Muscle layer of colon (tissue), 2 donors: ENCODE data around the gene CAVIN1.
"Not testable (repeated sequence)": the region's sequence is repeated elsewhere in the genome, so short reads cannot be mapped to it uniquely, and the experiment has no call there.

ENCODE experiments used
- H3K27ac ChIP-seq: one replicate; pipeline ENCODE4 v1.7.0; 2013; ENCODE audit warnings: low read depth, mild to moderate bottlenecking, low read length, moderate library complexity
- H3K27me3 ChIP-seq, 2 donors: one replicate each; pipeline ENCODE4 v1.7.0; 2013; ENCODE audit warnings: low read length in 2 of 2, mild to moderate bottlenecking in 2 of 2; ENCODE audit not compliant: insufficient read depth in 2 of 2, control insufficient read depth in 1 of 2
- H3K36me3 ChIP-seq: one replicate; pipeline ENCODE4 v1.7.0; 2013; ENCODE audit warnings: mild to moderate bottlenecking, low read length; ENCODE audit not compliant: insufficient read depth
- H3K4me1 ChIP-seq: one replicate; pipeline ENCODE4 v1.7.0; 2013; ENCODE audit warnings: mild to moderate bottlenecking, low read length; ENCODE audit not compliant: insufficient read depth
- H3K4me3 ChIP-seq, 2 donors: one replicate each; pipeline ENCODE4 v1.7.0; 2013; ENCODE audit warnings: low read length in 2 of 2, low read depth in 1 of 2, mild to moderate bottlenecking in 1 of 2, moderate library complexity in 1 of 2
- H3K9ac ChIP-seq: one replicate; pipeline ENCODE4 v1.7.0; 2013; ENCODE audit warnings: low read length
- H3K9me3 ChIP-seq: one replicate; pipeline ENCODE4 v1.7.0; 2013; ENCODE audit warnings: mild to moderate bottlenecking, low read length
- donor health status: abdominal sarcoma.
- donor health status: Adenocarcinoma of cecum.

Gene CAVIN1

GRCh38 chr17:42453439-42453838, 30.4 kb upstream of the CAVIN1 start:
- Histone ChIP-seq H3K9me3 (no peaks in the 10 kb centered on the region), H3K36me3 (no peaks in the 10 kb centered on the region), H3K27me3 (no peaks in the 10 kb centered on the region), H3K4me3 (no peak overlapping the region), H3K27ac (no peak overlapping the region), H3K9ac (no peak overlapping the region), H3K4me1 (no peaks in the 10 kb centered on the region)

GRCh38 chr17:42451270-42451669, 28.2 kb upstream of the CAVIN1 start:
- not testable (repeated sequence) for H3K9me3 ChIP-seq, H3K4me3 ChIP-seq, H3K4me1 ChIP-seq, H3K9ac ChIP-seq, H3K27ac ChIP-seq, H3K36me3 ChIP-seq, H3K27me3 ChIP-seq

GRCh38 chr17:42449838-42450237, 26.8 kb upstream of the CAVIN1 start:
- not testable (repeated sequence) for H3K4me3 ChIP-seq, H3K27ac ChIP-seq, H3K27me3 ChIP-seq, H3K9me3 ChIP-seq, H3K4me1 ChIP-seq, H3K36me3 ChIP-seq, H3K9ac ChIP-seq

GRCh38 chr17:42449176-42449575, 26.1 kb upstream of the CAVIN1 start:
- not testable (repeated sequence) for H3K9ac ChIP-seq, H3K4me3 ChIP-seq, H3K4me1 ChIP-seq, H3K9me3 ChIP-seq, H3K36me3 ChIP-seq, H3K27me3 ChIP-seq, H3K27ac ChIP-seq

GRCh38 chr17:42442196-42442565, 19.1 kb upstream of the CAVIN1 start:
- Histone ChIP-seq H3K27ac (no peak overlapping the region), H3K9ac (no peak overlapping the region), H3K4me3 (no peak overlapping the region), H3K27me3 (no peaks in the 10 kb centered on the region), H3K36me3 (no peaks in the 10 kb centered on the region), H3K9me3 (no peaks in the 10 kb centered on the region), H3K4me1 (no peaks in the 10 kb centered on the region)

- no peaks in the 10 kb centered on the region for H3K9me3 ChIP-seq
- H3K9ac ChIP-seq = no peak overlapping the region
- H3K27ac ChIP-seq = no peak overlapping the region
- H3K4me1 ChIP-seq = no peaks in the 10 kb centered on the region
- no peaks in the 10 kb centered on the region for H3K36me3 ChIP-seq
- H3K4me3 ChIP-seq = no peak overlapping the region
- no peaks in the 10 kb centered on the region for H3K27me3 ChIP-seq
Measured at GRCh38 chr17:42441371-42442195, 18.5 kb upstream of the CAVIN1 start.

GRCh38 chr17:42438600-42439567, 15.8 kb upstream of the CAVIN1 start:
- Histone ChIP-seq H3K27me3 (no peaks in the 10 kb centered on the region), H3K36me3 (no peaks in the 10 kb centered on the region), H3K4me3 (no peak overlapping the region), H3K4me1 (no peaks in the 10 kb centered on the region), H3K9ac (no peak overlapping the region), H3K27ac (no peak overlapping the region), H3K9me3 (no peaks in the 10 kb centered on the region)

- Histone ChIP-seq H3K36me3 (no peaks in the 10 kb centered on the region), H3K4me1 (no peaks in the 10 kb centered on the region), H3K9me3 (no peaks in the 10 kb centered on the region), H3K27me3 (no peaks in the 10 kb centered on the region), H3K27ac (no peak overlapping the region), H3K9ac (no peak overlapping the region), H3K4me3 (no peak overlapping the region)
Measured at GRCh38 chr17:42436391-42436790, 13.3 kb upstream of the CAVIN1 start.

- Histone ChIP-seq H3K9ac (no peak overlapping the region), H3K4me3 (no peak overlapping the region), H3K4me1 (peaks cover 4% of the 10 kb centered on the region), H3K27ac (no peak overlapping the region), H3K9me3 (no peaks in the 10 kb centered on the region), H3K27me3 (no peaks in the 10 kb centered on the region), H3K36me3 (no peaks in the 10 kb centered on the region)
Measured at GRCh38 chr17:42431758-42432161, 8.7 kb upstream of the CAVIN1 start.

- peaks cover 4% of the 10 kb centered on the region for H3K4me1 ChIP-seq
- H3K27ac ChIP-seq = no peak overlapping the region
- H3K36me3 ChIP-seq = no peaks in the 10 kb centered on the region
- no peaks in the 10 kb centered on the region for H3K9me3 ChIP-seq
- H3K9ac ChIP-seq = no peak overlapping the region
- no peaks in the 10 kb centered on the region for H3K27me3 ChIP-seq
- no peak overlapping the region for H3K4me3 ChIP-seq
Measured at GRCh38 chr17:42429726-42430447, 6.8 kb upstream of the CAVIN1 start.
